Measurements from ENCODE around the gene MT1M.

MT1M gene

DNA sequence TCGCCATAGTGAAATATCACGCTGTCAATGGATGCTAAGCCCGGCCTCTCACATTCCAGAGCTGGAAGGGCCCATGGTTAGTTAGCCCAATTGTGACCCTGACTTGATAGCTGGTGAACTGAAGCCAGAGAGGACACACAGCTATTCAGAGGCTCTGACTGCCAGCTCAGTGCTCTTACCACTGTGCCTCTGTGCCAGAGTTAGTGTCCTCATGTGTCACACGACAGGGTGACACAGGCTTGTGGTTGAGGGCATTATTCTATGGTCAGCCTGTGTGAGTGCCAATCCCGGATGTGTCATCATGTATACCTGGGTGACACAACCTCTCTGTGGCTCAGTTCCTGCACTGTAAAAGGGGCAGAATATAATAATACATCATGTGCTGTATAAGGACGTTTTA is 47.4 kb downstream of the MT1M start:
- peaks cover 13 to 19% of the 10 kb centered on the region in 2 donors for H3K27me3 ChIP-seq (ENCODE audit: control insufficient read depth in 1 of 2, insufficient read depth in 2 of 2, low read length in 2 of 2)

DNA sequence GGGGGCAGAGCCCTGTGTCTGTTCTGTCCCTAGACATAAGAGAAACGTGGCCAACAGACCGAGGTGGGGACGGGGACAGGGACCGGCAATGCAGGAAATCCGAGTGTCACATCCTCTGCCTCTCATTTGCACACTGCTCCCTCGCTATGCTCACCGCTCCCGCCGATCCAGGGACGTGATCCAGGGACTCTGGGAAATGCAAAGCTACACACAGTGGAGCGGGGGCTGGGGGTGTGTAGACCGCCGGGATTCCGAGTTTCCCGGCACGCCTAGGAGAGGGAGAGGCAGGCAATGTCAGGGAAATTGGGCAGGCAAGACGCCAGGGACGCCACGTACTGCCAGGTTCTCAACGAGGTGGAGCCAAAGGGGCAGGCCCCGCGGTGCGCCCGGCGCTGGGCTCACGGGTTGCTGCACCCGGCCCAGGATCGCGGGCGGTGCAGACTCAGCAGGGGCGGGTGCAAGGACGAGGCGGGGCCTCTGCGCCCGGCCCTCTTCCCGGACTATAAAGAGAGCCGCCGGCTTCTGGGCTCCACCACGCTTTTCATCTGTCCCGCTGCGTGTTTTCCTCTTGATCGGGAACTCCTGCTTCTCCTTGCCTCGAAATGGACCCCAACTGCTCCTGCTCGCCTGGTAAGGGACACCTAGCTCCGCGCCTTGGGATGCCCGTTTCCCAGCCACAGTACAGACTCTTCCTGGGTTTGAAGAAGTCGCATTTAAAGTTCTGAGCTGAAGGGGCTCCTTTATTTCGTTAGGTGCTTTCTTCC is 49.7 kb downstream of the MT1M start, which contains the start of gene MT1X:
MT1X (plus strand) TSS at position 532 of the 764 bp plus-strand sequence; CDS start at position 603, 71 bp downstream.
- peak within 1 kb of the TSS; percentile 93 to 94 for H3K9ac ChIP-seq (ENCODE audit: low read length in 2 of 2)
- H3K9me3 ChIP-seq (ENCODE audit: control insufficient read depth in 2 of 2, low read length in 2 of 2): peaks cover 0 to 4% of the 10 kb centered on the region in 2 donors
- H3K27ac ChIP-seq (ENCODE audit: low read length): peak within 1 kb of the TSS; percentile 77
- no peaks in the 10 kb centered on the region for H3K27me3 ChIP-seq (ENCODE audit: control insufficient read depth in 1 of 2, insufficient read depth in 2 of 2, low read length in 2 of 2)
- no peaks in the 10 kb centered on the region for H3K36me3 ChIP-seq (ENCODE audit: control insufficient read depth in 2 of 2, insufficient read depth in 2 of 2, low read length in 2 of 2)
- H3K4me3 ChIP-seq (ENCODE audit: low read length in 2 of 2): peak within 1 kb of the TSS; percentile 89 to 91
- H3K4me1 ChIP-seq (ENCODE audit: control insufficient read depth, insufficient read depth, low read length): peaks cover 30% of the 10 kb centered on the region

More for the DNA sequence above, 47.4 kb downstream of the MT1M start:
- no peaks in the 10 kb centered on the region for H3K9me3 ChIP-seq (ENCODE audit: control insufficient read depth in 2 of 2, low read length in 2 of 2)
- no peak overlapping the region for H3K9ac ChIP-seq (ENCODE audit: low read length in 2 of 2)
- H3K4me1 ChIP-seq (ENCODE audit: control insufficient read depth, insufficient read depth, low read length): peaks cover 29% of the 10 kb centered on the region
- no peak overlapping the region for H3K27ac ChIP-seq (ENCODE audit: low read length)
- no peak overlapping the region for H3K4me3 ChIP-seq (ENCODE audit: low read length in 2 of 2)
- H3K36me3 ChIP-seq (ENCODE audit: control insufficient read depth in 2 of 2, insufficient read depth in 2 of 2, low read length in 2 of 2): no peaks in the 10 kb centered on the region

GRCh38 chr16:56682703-56683397 is 50.4 kb downstream of the MT1M start:
- peak overlapping the region; percentile 89 to 91 for H3K4me3 ChIP-seq (ENCODE audit: low read length in 2 of 2)
- H3K4me1 ChIP-seq (ENCODE audit: control insufficient read depth, insufficient read depth, low read length): peaks cover 30% of the 10 kb centered on the region
- peak overlapping the region; percentile 77 for H3K27ac ChIP-seq (ENCODE audit: low read length)
- peak overlapping the region; percentile 93 to 94 for H3K9ac ChIP-seq (ENCODE audit: low read length in 2 of 2)
- peaks cover 2 to 4% of the 10 kb centered on the region in 2 donors for H3K9me3 ChIP-seq (ENCODE audit: control insufficient read depth in 2 of 2, low read length in 2 of 2)
- H3K36me3 ChIP-seq (ENCODE audit: control insufficient read depth in 2 of 2, insufficient read depth in 2 of 2, low read length in 2 of 2): no peaks in the 10 kb centered on the region
- H3K27me3 ChIP-seq (ENCODE audit: control insufficient read depth in 1 of 2, insufficient read depth in 2 of 2, low read length in 2 of 2): no peaks in the 10 kb centered on the region

Measured in stomach smooth muscle (tissue), 2 donors.